Endothelial cell of umbilical vein (primary cell): ENCODE results near the gene DDX31. TPM values are rescaled to one million over a fixed set of nuclear protein-coding genes. Genes with fewer than 3 reads are reported as not detected.

Experiments used
- BruUV-seq: library from RNA; stranded (reverse); fragments of 400-500 nt; replicated peaks from 2 replicates; lab custom pipeline; 2021; lab: Mats Ljungman, UMichigan
- CTCF ChIA-PET: fragments of 300-600, 350-600 bp; sonication (Branson Sonifier 250); formaldehyde crosslinking; loops from one replicate; lab custom pipeline; 2021; ENCODE audit warnings: antibody characterized with exemption, inconsistent platforms; lab: Charles Lee
- POLR2A ChIA-PET: fragments of 300-600, 350-600 bp; sonication (Branson Sonifier 250); formaldehyde crosslinking; loops from one replicate; lab custom pipeline; 2021; ENCODE audit warnings: antibody characterized with exemption, inconsistent platforms; lab: Charles Lee
- DNase-seq: peaks from one replicate; pipeline ENCODE4 v3.0.0-alpha.2; 2011; ENCODE audit warnings: low read depth, low spot score
- FAIRE-seq: peaks from 2 replicates; lab custom pipeline; 2011; peaks lifted over from hg19 to GRCh38; lab: Jason Lieb, UNC
- H2AFZ ChIP-seq: 2 replicates; pipeline ENCODE4 v1.6.0; 2012; ENCODE audit warnings: low read depth, low read length, control low read depth, inconsistent platforms
- H3K27ac ChIP-seq: 2 replicates; pipeline ENCODE4 v1.5.1; 2011; ENCODE audit warnings: low read depth, mild to moderate bottlenecking, control low read depth, low read length, moderate library complexity; ENCODE audit not compliant: insufficient read depth
- H3K27me3 ChIP-seq, 2 experiments: 2 replicates each; pipeline versions ENCODE4 v1.6.0 to v1.6.1; 2011; ENCODE audit warnings: low read length in 2 of 2, mixed read lengths in 1 of 2; ENCODE audit not compliant: control insufficient read depth in 2 of 2, insufficient read depth in 2 of 2
- H3K36me3 ChIP-seq, 2 experiments: 2 replicates in 1 of 2; 3 replicates in 1 of 2; pipeline ENCODE4 v1.5.1; 2011; ENCODE audit warnings: low read length in 2 of 2, mild to moderate bottlenecking in 1 of 2, moderate library complexity in 1 of 2; ENCODE audit not compliant: control insufficient read depth in 2 of 2, insufficient read depth in 2 of 2; ENCODE audit errors: extremely low read depth in 1 of 2
- H3K4me1 ChIP-seq: 3 replicates; pipeline ENCODE4 v1.5.1; 2011; ENCODE audit warnings: mild to moderate bottlenecking, low read length; ENCODE audit not compliant: control insufficient read depth, insufficient read depth; ENCODE audit errors: extremely low read depth
- H3K4me2 ChIP-seq: 2 replicates; pipeline ENCODE4 v1.6.1; 2011; ENCODE audit warnings: low read length, control low read depth, mixed read lengths; ENCODE audit not compliant: insufficient read depth
- H3K4me3 ChIP-seq, 3 experiments: fragments of 200-600 bp in 1 of 3; sonication (generic), shearing (Covaris generic) in 1 of 3; replicated peaks in 1 of 3; 2 replicates each; pipeline ENCODE4 v1.5.1; 2011 to 2016; ENCODE audit warnings: control low read depth in 3 of 3, low read length in 3 of 3, mild to moderate bottlenecking in 2 of 3, inconsistent platforms in 1 of 3, low read depth in 1 of 3, moderate library complexity in 1 of 3; ENCODE audit not compliant: insufficient read depth in 1 of 3
- H3K79me2 ChIP-seq: 2 replicates; pipeline ENCODE4 v1.6.0; 2012; ENCODE audit warnings: low read length, inconsistent platforms; ENCODE audit not compliant: control insufficient read depth, insufficient read depth
- H3K9ac ChIP-seq: replicated peaks from 2 replicates; pipeline ENCODE3; 2011; ENCODE audit warnings: low read length, control low read depth; ENCODE audit not compliant: insufficient read depth; ENCODE audit errors: extremely low read depth
- H3K9me1 ChIP-seq: replicated peaks from 3 replicates; pipeline ENCODE4 v1.6.0; 2011; ENCODE audit warnings: mild to moderate bottlenecking, low read length; ENCODE audit not compliant: control insufficient read depth, insufficient read depth; ENCODE audit errors: extremely low read depth
- H3K9me3 ChIP-seq: replicated peaks from 2 replicates; pipeline ENCODE4 v1.5.1; 2012; ENCODE audit warnings: low read length, inconsistent platforms; ENCODE audit not compliant: control insufficient read depth, insufficient read depth
- H4K20me1 ChIP-seq: replicated peaks from 2 replicates; pipeline ENCODE3; 2011; ENCODE audit warnings: mild to moderate bottlenecking, low read length; ENCODE audit not compliant: control insufficient read depth, insufficient read depth; ENCODE audit errors: extremely low read depth
- CTCF ChIP-seq, 2 donors: IDR thresholded peaks; 1 replicate in 1 of 2; 2 replicates in 1 of 2; pipeline ENCODE4 v1.5.1; 2011; ENCODE audit warnings: low read length in 2 of 2, mild to moderate bottlenecking in 2 of 2, moderate library complexity in 2 of 2, control low read depth in 1 of 2, inconsistent platforms in 1 of 2, low read depth in 1 of 2; ENCODE audit not compliant: insufficient read depth in 1 of 2; ENCODE audit errors: extremely low read depth in 1 of 2
- EZH2 ChIP-seq: IDR thresholded peaks from 2 replicates; pipeline ENCODE4 v1.6.1; 2012; ENCODE audit warnings: borderline replicate concordance, low read depth, mild to moderate bottlenecking, moderate library complexity, low read length, inconsistent platforms; ENCODE audit not compliant: severe bottlenecking
- FOS ChIP-seq: IDR thresholded peaks from 2 replicates; pipeline ENCODE4 v1.6.1; 2011; ENCODE audit warnings: mild to moderate bottlenecking, low read length, moderate library complexity, borderline replicate concordance; ENCODE audit not compliant: insufficient read depth
- GATA2 ChIP-seq: IDR thresholded peaks from 2 replicates; pipeline ENCODE4 v1.7.0; 2011; ENCODE audit warnings: low read depth, mild to moderate bottlenecking, moderate library complexity, mixed read lengths, low read length; ENCODE audit not compliant: insufficient read length, insufficient read depth
- JUN ChIP-seq: IDR thresholded peaks from 2 replicates; pipeline ENCODE4 v1.6.1; 2011; ENCODE audit warnings: borderline replicate concordance, low read depth; ENCODE audit not compliant: insufficient read length, insufficient read depth
- MYC ChIP-seq: IDR thresholded peaks from one replicate; pipeline ENCODE4 v1.6.1; 2011; ENCODE audit warnings: mild to moderate bottlenecking, low read depth, low read length
- POLR2A ChIP-seq: IDR thresholded peaks from 2 replicates; pipeline ENCODE4 v1.6.1; 2012; ENCODE audit warnings: low read depth, mild to moderate bottlenecking, control low read depth, low read length
- POLR2AphosphoS5 ChIP-seq: IDR thresholded peaks from 2 replicates; pipeline ENCODE4 v1.6.1; 2012; ENCODE audit warnings: low read depth, mild to moderate bottlenecking, control low read depth, low read length, moderate library complexity; ENCODE audit not compliant: insufficient read depth
- dilution Hi-C: fragments of 300-500 bp; cut with MboI; formaldehyde crosslinking; loops from one replicate; pipeline ENCODE4 v1.15.0; 2019; ENCODE audit warnings: low sequenced_read_pairs; ENCODE audit not compliant: extremely low pct_ligation_motif_present
- intact Hi-C: fragments of 100-400 bp; cut with micrococcal nuclease; formaldehyde crosslinking; loops from one replicate; pipeline ENCODE4 v1.10.0; 2022
- polyA plus RNA-seq, 4 experiments: library from polyadenylated mRNA; depleted of rRNA in 3 of 4; stranded (reverse) in 3 of 4; unstranded in 1 of 4; fragments of >200 nt; gene quantifications; 2 replicates each; pipeline versions ENCODE4 v1.2.1 to v1.2.3, GENCODE V29; 2011 to 2012; ENCODE audit warnings: missing spikeins in 1 of 4
- total RNA-seq: library from RNA; stranded (reverse); gene quantifications from 2 replicates; pipeline ENCODE4 v1.2.3, GENCODE V29; 2021
- TF ChIP-seq, protein P1 (sequence below): IDR thresholded peaks from 2 replicates; pipeline ENCODE4 v1.6.1; 2011; ENCODE audit not compliant: insufficient read depth, insufficient read length

Gene DDX31
- total and polyA plus RNA-seq, 2 donors (not counting 3 experiments of a cell fraction or from before 2014, with no cell fraction given): 8.0 to 16.3 TPM

- no peak overlapping the region for H2AFZ ChIP-seq
- no peaks in the 10 kb centered on the region for H3K9me1 ChIP-seq
- CTCF ChIA-PET: no interaction called here
- DNase-seq (no peak), FAIRE-seq (no peak)
- no peaks in the 10 kb centered on the region for H3K27me3 ChIP-seq
- H3K79me2 ChIP-seq: no peaks in the 10 kb centered on the region
- peaks cover 0 to 2% of the 10 kb centered on the region in 2 experiments for H3K36me3 ChIP-seq
- no peaks in the 10 kb centered on the region for H3K9me3 ChIP-seq
- TF ChIP-seq JUN: no peak
- TF ChIP-seq, protein P1, sequence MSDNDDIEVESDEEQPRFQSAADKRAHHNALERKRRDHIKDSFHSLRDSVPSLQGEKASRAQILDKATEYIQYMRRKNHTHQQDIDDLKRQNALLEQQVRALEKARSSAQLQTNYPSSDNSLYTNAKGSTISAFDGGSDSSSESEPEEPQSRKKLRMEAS: no peak
- no peak for TF ChIP-seq EZH2
- no peak for TF ChIP-seq GATA2
- no peak for TF ChIP-seq FOS
- TF ChIP-seq MYC: no peak
- TF ChIP-seq CTCF (IDR thresholded peaks at IDR 0.05; ENCODE audit: extremely low read depth in 1 of 2, insufficient read depth in 1 of 2, low read depth in 1 of 2, low read length in 2 of 2): no peak
- TF ChIP-seq POLR2AphosphoS5: no peak
- no peak for TF ChIP-seq POLR2A
- dilution Hi-C loops (no loop called here), intact Hi-C loops (no loop called here)
- H3K4me1 ChIP-seq: no peaks in the 10 kb centered on the region
- no peaks in the 10 kb centered on the region for H4K20me1 ChIP-seq
- H3K27ac ChIP-seq: no peak overlapping the region
- H3K4me3 ChIP-seq: no peak overlapping the region
- POLR2A ChIA-PET: no interaction called here
- no peak overlapping the region for H3K9ac ChIP-seq
- no TSS peak for BruUV-seq
- H3K4me2 ChIP-seq: no peak overlapping the region
These were observed 63.7 kb downstream of the DDX31 start for GRCh38 chr9:132606066-132606465.
